H1 (cell line): ENCODE measurements around the gene MAP2K2. TPM values are rescaled to one million over a fixed set of nuclear protein-coding genes. Genes with fewer than 3 reads are reported as not detected.
"Not testable (repeated sequence)": the region's sequence is repeated elsewhere in the genome, so short reads cannot be mapped to it uniquely, and the experiment has no call there.

Experiments used
- CTCF ChIA-PET: fragments of 300-600 bp; sonication (Branson Sonifier 250); formaldehyde crosslinking; loops from one replicate; lab custom pipeline; 2021; ENCODE audit not compliant: partially characterized antibody; lab: Charles Lee
- POLR2A ChIA-PET: fragments of 300-600 bp; sonication (Branson Sonifier 250); formaldehyde crosslinking; loops from one replicate; lab custom pipeline; 2021; ENCODE audit warnings: inconsistent platforms; ENCODE audit not compliant: partially characterized antibody; lab: Charles Lee
- DNase-seq, 2 experiments: peaks; one replicate each; pipeline versions ENCODE4 v3.0.0 to v3.0.0-alpha.2; 2010 to 2022; ENCODE audit warnings: low spot score in 2 of 2, low read depth in 1 of 2, mixed read lengths in 1 of 2
- FAIRE-seq: peaks from 2 replicates; lab custom pipeline; 2011; peaks lifted over from hg19 to GRCh38; lab: Jason Lieb, UNC
- H2AFZ ChIP-seq: 2 replicates; pipeline ENCODE4 v1.8.1; 2012; ENCODE audit warnings: low read length, inconsistent platforms
- H2AK5ac ChIP-seq: 2 replicates; pipeline ENCODE4 v1.6.1; 2013; ENCODE audit warnings: low read depth, low read length
- H2BK120ac ChIP-seq: replicated peaks from 2 replicates; pipeline ENCODE3; 2013; ENCODE audit warnings: low read depth, low read length, inconsistent platforms
- H2BK12ac ChIP-seq: 2 replicates; pipeline ENCODE4 v1.6.1; 2013; ENCODE audit warnings: low read depth, low read length
- H2BK15ac ChIP-seq: 2 replicates; pipeline ENCODE4 v1.6.1; 2013; ENCODE audit warnings: low read length
- H2BK20ac ChIP-seq: 2 replicates; pipeline ENCODE4 v1.6.1; 2013; ENCODE audit warnings: low read length
- H2BK5ac ChIP-seq: 2 replicates; pipeline ENCODE4 v1.6.1; 2013; ENCODE audit warnings: low read depth, low read length
- H3K14ac ChIP-seq: 2 replicates; pipeline ENCODE4 v1.6.1; 2013; ENCODE audit warnings: inconsistent platforms; ENCODE audit not compliant: insufficient read length
- H3K18ac ChIP-seq: 2 replicates; pipeline ENCODE4 v1.6.1; 2013; ENCODE audit warnings: low read length; ENCODE audit errors: extremely low read depth
- H3K23ac ChIP-seq: 2 replicates; pipeline ENCODE4 v1.6.1; 2013; ENCODE audit warnings: inconsistent platforms; ENCODE audit not compliant: insufficient read length
- H3K23me2 ChIP-seq: 2 replicates; pipeline ENCODE4 v1.6.1; 2013; ENCODE audit warnings: low read depth, low read length
- H3K27ac ChIP-seq: 2 replicates; pipeline ENCODE4 v1.6.1; 2011; ENCODE audit warnings: low read depth, low read length, inconsistent platforms
- H3K27me3 ChIP-seq, 4 experiments: replicated peaks in 1 of 4; 1 replicate in 1 of 4; 2 replicates in 3 of 4; pipeline versions ENCODE4 v1.6.1 to v1.8.1; 2011 to 2013; ENCODE audit warnings: low read length in 3 of 4, mild to moderate bottlenecking in 3 of 4, inconsistent platforms in 2 of 4, mixed read lengths in 2 of 4, moderate library complexity in 1 of 4; ENCODE audit not compliant: control insufficient read depth in 3 of 4, insufficient read depth in 3 of 4; ENCODE audit errors: extremely low read depth in 1 of 4
- H3K36me3 ChIP-seq, 4 experiments: 2 replicates each; pipeline versions ENCODE4 v1.6.1 to v1.8.1; 2011 to 2013; ENCODE audit warnings: mild to moderate bottlenecking in 4 of 4, low read length in 3 of 4, moderate library complexity in 2 of 4, control low read depth in 1 of 4, inconsistent platforms in 1 of 4; ENCODE audit not compliant: insufficient read depth in 4 of 4, control insufficient read depth in 2 of 4
- H3K4ac ChIP-seq: replicated peaks from 2 replicates; pipeline ENCODE3; 2013; ENCODE audit warnings: low read length, low read depth, mixed read lengths, inconsistent platforms; ENCODE audit not compliant: insufficient read length
- H3K4me1 ChIP-seq, 4 experiments: replicated peaks in 1 of 4; 1 replicate in 1 of 4; 2 replicates in 3 of 4; pipeline versions ENCODE4 v1.6.1 to v1.8.1; 2011 to 2013; ENCODE audit warnings: low read length in 3 of 4, inconsistent platforms in 2 of 4, mixed read lengths in 1 of 4; ENCODE audit not compliant: insufficient read depth in 4 of 4, control insufficient read depth in 3 of 4
- H3K4me2 ChIP-seq, 2 experiments: 2 replicates each; pipeline versions ENCODE4 v1.6.1 to v1.8.1; 2011 to 2013; ENCODE audit warnings: low read depth in 2 of 2, low read length in 2 of 2, control low read depth in 1 of 2, inconsistent platforms in 1 of 2, mild to moderate bottlenecking in 1 of 2; ENCODE audit not compliant: insufficient read depth in 1 of 2
- H3K4me3 ChIP-seq, 4 experiments: fragments of 200-600, 300-600 bp in 1 of 4; sonication (generic), shearing (Covaris generic), sonication (Bioruptor Twin) in 1 of 4; 2 replicates each; pipeline versions ENCODE4 v1.5.1 to v1.8.1; 2011 to 2016; ENCODE audit warnings: low read length in 4 of 4, low read depth in 3 of 4, control low read depth in 2 of 4, inconsistent platforms in 2 of 4, mild to moderate bottlenecking in 2 of 4, mixed read lengths in 1 of 4, moderate library complexity in 1 of 4; ENCODE audit not compliant: insufficient read depth in 2 of 4; ENCODE audit errors: extremely low read depth in 1 of 4
- H3K56ac ChIP-seq: replicated peaks from 2 replicates; pipeline ENCODE3; 2013; ENCODE audit warnings: low read depth, mild to moderate bottlenecking, mixed read lengths, low read length, inconsistent platforms; ENCODE audit not compliant: insufficient read length
- H3K79me1 ChIP-seq: 2 replicates; pipeline ENCODE4 v1.6.1; 2013; ENCODE audit warnings: low read depth, low read length, control low read depth
- H3K79me2 ChIP-seq, 2 experiments: 2 replicates each; pipeline versions ENCODE4 v1.6.1 to v1.8.1; 2012 to 2013; ENCODE audit warnings: low read length in 2 of 2, mild to moderate bottlenecking in 2 of 2, inconsistent platforms in 1 of 2; ENCODE audit not compliant: insufficient read depth in 2 of 2, control insufficient read depth in 1 of 2
- H3K9ac ChIP-seq, 4 experiments: replicated peaks in 1 of 4; 1 replicate in 1 of 4; 2 replicates in 3 of 4; pipeline versions ENCODE4 v1.6.1 to v1.8.1; 2011 to 2013; ENCODE audit warnings: low read depth in 3 of 4, low read length in 3 of 4, control low read depth in 2 of 4, mild to moderate bottlenecking in 2 of 4, moderate library complexity in 2 of 4, inconsistent platforms in 1 of 4; ENCODE audit errors: extremely low read depth in 1 of 4
- H3K9me3 ChIP-seq, 2 experiments: 2 replicates each; pipeline versions ENCODE4 v1.6.1 to v1.8.1; 2012 to 2013; ENCODE audit warnings: mild to moderate bottlenecking in 2 of 2, moderate library complexity in 2 of 2, control low read depth in 1 of 2, inconsistent platforms in 1 of 2, low read depth in 1 of 2, low read length in 1 of 2, mixed read lengths in 1 of 2; ENCODE audit not compliant: insufficient read depth in 2 of 2
- H4K20me1 ChIP-seq, 2 experiments: replicated peaks in 1 of 2; 2 replicates each; pipeline versions ENCODE3 to v1.8.1; 2011 to 2013; ENCODE audit warnings: inconsistent platforms in 2 of 2, low read length in 2 of 2, mild to moderate bottlenecking in 1 of 2; ENCODE audit not compliant: insufficient read depth in 2 of 2, control insufficient read depth in 1 of 2
- H4K5ac ChIP-seq: 2 replicates; pipeline ENCODE4 v1.6.1; 2013; ENCODE audit warnings: low read length, low read depth, mixed read lengths, inconsistent platforms; ENCODE audit not compliant: insufficient read length
- H4K8ac ChIP-seq: 2 replicates; pipeline ENCODE4 v1.8.0; 2013; ENCODE audit warnings: mild to moderate bottlenecking, moderate library complexity, low read length, inconsistent platforms; ENCODE audit not compliant: insufficient read depth; ENCODE audit errors: extremely low read depth
- H4K91ac ChIP-seq: replicated peaks from 2 replicates; pipeline ENCODE3; 2013; ENCODE audit warnings: low read length, mixed read lengths, inconsistent platforms; ENCODE audit not compliant: insufficient read length
- WGBS, 2 experiments: shearing (Covaris generic) in 1 of 2; methylation state at CpG; one replicate each; pipeline versions ENCODE4 v1.1.6 to v1.1.7; 2013 to 2015; ENCODE audit warnings: low lambda C conversion rate in 2 of 2, mixed read lengths in 2 of 2, inconsistent platforms in 1 of 2, low coverage in 1 of 2, missing lambda C conversion rate in 1 of 2; ENCODE audit not compliant: insufficient replicate concordance in 2 of 2, insufficient coverage in 1 of 2, insufficient read length in 1 of 2; ENCODE audit errors: extremely low coverage in 1 of 2, missing lambda C conversion rate in 1 of 2; 5-methylcytosine and 5-hydroxymethylcytosine counted together
- polyA plus RNA-seq, 7 experiments: library from polyadenylated mRNA; depleted of rRNA in 3 of 7; stranded (reverse) in 5 of 7; unstranded in 2 of 7; fragments of >200 nt in 5 of 7; fragments of 200-250 nt in 2 of 7; gene quantifications; 1 replicate in 5 of 7; 2 replicates in 1 of 7; 4 replicates in 1 of 7; pipeline versions ENCODE4 v1.2.1 to v1.2.3, GENCODE V29; 2011 to 2013; ENCODE audit warnings: missing spikeins in 2 of 7, mixed read lengths in 2 of 7
- total RNA-seq: library from RNA; stranded (reverse); fragmentation: NEBNext Ultra II Directional; extraction: Animal tissue kit (Norgen Biotek cat#: 25700); gene quantifications from 2 replicates; pipeline ENCODE4 v1.2.1, GENCODE V29; 2021

Gene MAP2K2
- total and polyA plus RNA-seq, 2 of the 8 experiments (the other 6 are each of a cell fraction or from before 2014, with no cell fraction given) = 111 to 162 TPM

DNA sequence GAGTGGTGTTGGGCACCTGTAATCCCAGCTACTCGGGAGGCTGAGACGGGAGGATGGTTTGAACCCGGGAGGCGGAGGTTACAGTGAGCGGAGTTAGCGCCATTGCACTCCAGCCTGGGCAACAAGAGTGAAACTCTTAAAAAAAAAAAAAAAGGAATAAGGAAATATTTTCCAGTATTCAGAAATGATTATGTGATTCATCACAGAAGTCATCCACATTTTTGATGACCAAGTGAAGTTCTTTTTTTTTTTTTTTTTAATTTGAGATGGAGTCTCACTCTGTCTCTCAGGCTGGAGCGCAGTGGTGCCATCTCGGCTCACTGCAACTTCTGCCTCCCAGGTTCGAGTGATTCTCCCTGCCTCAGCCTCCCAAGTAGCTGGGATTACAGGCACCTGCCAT, 11.5 kb upstream of the MAP2K2 start:
- H4K91ac ChIP-seq, H3K18ac ChIP-seq, H3K4ac ChIP-seq, H2BK12ac ChIP-seq, H3K4me1 ChIP-seq, H3K27me3 ChIP-seq, H3K27ac ChIP-seq, DNase-seq, H3K9me3 ChIP-seq, H2BK5ac ChIP-seq, H2BK120ac ChIP-seq, H3K23me2 ChIP-seq, H3K4me2 ChIP-seq, POLR2A ChIA-PET, H2BK20ac ChIP-seq, H3K79me2 ChIP-seq, H3K14ac ChIP-seq, H3K4me3 ChIP-seq, H2BK15ac ChIP-seq, H2AK5ac ChIP-seq, H4K20me1 ChIP-seq, H2AFZ ChIP-seq, FAIRE-seq, H3K9ac ChIP-seq, H3K36me3 ChIP-seq, H3K23ac ChIP-seq, H4K8ac ChIP-seq, H4K5ac ChIP-seq, H3K56ac ChIP-seq, H3K79me1 ChIP-seq: not testable (repeated sequence)
- 94% methylated on average over 9 of the region's 9 CpGs; no CpG with 5 or more reads in 1 of the 2 experiments for WGBS, 2 experiments
- CTCF ChIA-PET = interaction anchor here (0.6 to 1.5 kb wide), 3 partner anchors 12 to 232 kb away, joined by 3 to 4 read pairs (median 3); no protein-coding TSS in a partner anchor
